HepG2 (cell line): Measurements from ENCODE around the gene BCAS3. TPM values are rescaled to one million over a fixed set of nuclear protein-coding genes. Genes with fewer than 3 reads are reported as not detected.

Source experiments
- ATAC-seq: fragments of 200-7000 bp; cut with Tn5 transposase; 3 replicates; pipeline ENCODE4 v1.9.1; 2020; ENCODE audit warnings: mild to moderate bottlenecking, moderate library complexity
- BruUV-seq: library from RNA; stranded (reverse); fragments of 400-500 nt; replicated peaks from 2 replicates; lab custom pipeline; 2021; lab: Mats Ljungman, UMichigan
- CTCF ChIA-PET: fragments of 300-600 bp; formaldehyde crosslinking; extraction: SDS; loops from one replicate; lab custom pipeline; 2021; ENCODE audit warnings: low total read pairs, inconsistent platforms, low intra/inter-chr PET ratio; lab: Yijun Ruan, JAX
- POLR2A ChIA-PET: fragments of 350-600 bp; sonication (Branson Sonifier 250); formaldehyde crosslinking; loops from one replicate; lab custom pipeline; 2020; ENCODE audit warnings: antibody characterized with exemption, inconsistent platforms; lab: Yijun Ruan, JAX
- DNase-seq: peaks from one replicate; pipeline ENCODE4 v3.0.0-alpha.2; 2015; ENCODE audit warnings: low spot score
- FAIRE-seq: peaks from 3 replicates; lab custom pipeline; 2011; peaks lifted over from hg19 to GRCh38; lab: Jason Lieb, UNC
- H2AFZ ChIP-seq: one replicate; pipeline ENCODE4 v1.6.1; 2011; ENCODE audit warnings: low read length, inconsistent platforms
- H3K27ac ChIP-seq: fragments of 300-600 bp; 3 replicates; pipeline ENCODE4 v1.8.0; 2011; ENCODE audit warnings: mixed run types, mild to moderate bottlenecking, mixed read lengths, low read length, inconsistent platforms; ENCODE audit not compliant: insufficient read depth; ENCODE audit errors: extremely low read length
- H3K27me3 ChIP-seq, 2 experiments: fragments of 200-600 bp in 1 of 2; 2 replicates in 1 of 2; 3 replicates in 1 of 2; pipeline versions ENCODE4 v1.6.0 to v1.8.0; 2011; ENCODE audit warnings: low read length in 2 of 2, mild to moderate bottlenecking in 2 of 2, moderate library complexity in 2 of 2, inconsistent platforms in 1 of 2; ENCODE audit not compliant: insufficient read depth in 2 of 2, control insufficient read depth in 1 of 2
- H3K36me3 ChIP-seq, 2 experiments: fragments of 200-600 bp in 1 of 2; replicated peaks in 1 of 2; 2 replicates in 1 of 2; 3 replicates in 1 of 2; pipeline versions ENCODE4 v1.5.1 to v1.8.0; 2011; ENCODE audit warnings: low read length in 2 of 2, inconsistent platforms in 1 of 2; ENCODE audit not compliant: insufficient read depth in 2 of 2, control insufficient read depth in 1 of 2
- H3K4me1 ChIP-seq: 2 replicates; pipeline ENCODE4 v1.5.1; 2012; ENCODE audit warnings: low read length, inconsistent platforms; ENCODE audit not compliant: insufficient read depth
- H3K4me2 ChIP-seq: 2 replicates; pipeline ENCODE4 v1.6.0; 2011; ENCODE audit warnings: low read depth, low read length, inconsistent platforms
- H3K4me3 ChIP-seq, 3 experiments: fragments of 200-600 bp in 1 of 3; sonication (generic), shearing (Covaris generic) in 1 of 3; replicated peaks in 1 of 3; 2 replicates each; pipeline ENCODE4 v1.5.1; 2011 to 2016; ENCODE audit warnings: low read length in 3 of 3, inconsistent platforms in 2 of 3, low read depth in 2 of 3, mild to moderate bottlenecking in 2 of 3, control low read depth in 1 of 3, mixed read lengths in 1 of 3; ENCODE audit not compliant: insufficient read depth in 1 of 3
- H3K79me2 ChIP-seq: one replicate; pipeline ENCODE4 v1.6.1; 2011; ENCODE audit warnings: low read length, inconsistent platforms; ENCODE audit not compliant: insufficient read depth
- H3K9ac ChIP-seq: 2 replicates; pipeline ENCODE4 v1.6.0; 2011; ENCODE audit warnings: mild to moderate bottlenecking, low read depth, low read length, inconsistent platforms; ENCODE audit not compliant: insufficient read depth
- H3K9me3 ChIP-seq: 2 replicates; pipeline ENCODE4 v1.5.1; 2012; ENCODE audit warnings: mild to moderate bottlenecking, low read length
- H4K20me1 ChIP-seq: 2 replicates; pipeline ENCODE4 v1.6.0; 2011; ENCODE audit warnings: inconsistent platforms, mild to moderate bottlenecking, low read length, moderate library complexity; ENCODE audit not compliant: insufficient read depth
- ARID5B ChIP-seq: IDR thresholded peaks from 2 replicates; pipeline ENCODE4 v1.4.0; 2020; ENCODE audit warnings: mild to moderate bottlenecking, missing genetic modification reagents
- CCAR2 ChIP-seq: fragments of 200-400 bp; formaldehyde crosslinking; optimal IDR thresholded peaks from 2 replicates; pipeline ENCODE3; 2018; ENCODE audit warnings: low read depth, mild to moderate bottlenecking, low read length, moderate library complexity
- ELF1 ChIP-seq: sonication (generic); formaldehyde crosslinking; IDR thresholded peaks from 2 replicates; pipeline ENCODE4 v1.4.0; 2020; ENCODE audit warnings: missing genetic modification reagents
- ERF ChIP-seq: IDR thresholded peaks from 2 replicates; pipeline ENCODE4 v1.6.1; 2018; ENCODE audit warnings: missing biosample characterization, missing genetic modification reagents
- PCBP2 ChIP-seq: fragments of 200-400 bp; formaldehyde crosslinking; optimal IDR thresholded peaks from 2 replicates; pipeline ENCODE3; 2018; ENCODE audit warnings: low read length, low read depth; ENCODE audit not compliant: poor library complexity, severe bottlenecking
- PTBP1 ChIP-seq: fragments of 200-400 bp; formaldehyde crosslinking; IDR thresholded peaks from 2 replicates; pipeline ENCODE4 v1.6.1; 2018; ENCODE audit warnings: low read length, low read depth; ENCODE audit not compliant: poor library complexity, severe bottlenecking
- UBTF ChIP-seq: sonication (generic); formaldehyde crosslinking; IDR thresholded peaks from 2 replicates; pipeline ENCODE4 v1.4.0; 2020; ENCODE audit warnings: mild to moderate bottlenecking, missing genetic modification reagents
- WIZ ChIP-seq: sonication (generic); formaldehyde crosslinking; IDR thresholded peaks from 2 replicates; pipeline ENCODE4 v1.5.1; 2020; ENCODE audit warnings: mild to moderate bottlenecking, missing genetic modification reagents
- ZNF251 ChIP-seq: sonication (generic); formaldehyde crosslinking; IDR thresholded peaks from 2 replicates; pipeline ENCODE4 v1.9.0; 2021; ENCODE audit warnings: mild to moderate bottlenecking, missing genetic modification reagents
- ZNF274 ChIP-seq: sonication (generic); formaldehyde crosslinking; IDR thresholded peaks from 2 replicates; pipeline ENCODE4 v1.5.1; 2020; ENCODE audit warnings: mild to moderate bottlenecking, missing genetic modification reagents
- ZNF292 ChIP-seq: sonication (generic); formaldehyde crosslinking; IDR thresholded peaks from 2 replicates; pipeline ENCODE4 v1.8.1; 2022; ENCODE audit warnings: mild to moderate bottlenecking, low read depth, missing genetic modification reagents, borderline replicate concordance
- ZNF468 ChIP-seq: sonication (generic); formaldehyde crosslinking; IDR thresholded peaks from 2 replicates; pipeline ENCODE4 v1.8.0; 2022; ENCODE audit warnings: mild to moderate bottlenecking, moderate library complexity, missing genetic modification reagents
- ZNF574 ChIP-seq: sonication (generic); formaldehyde crosslinking; IDR thresholded peaks from 2 replicates; pipeline ENCODE4 v1.4.0; 2020; ENCODE audit warnings: missing genetic modification reagents
- ZSCAN31 ChIP-seq: sonication (generic); formaldehyde crosslinking; IDR thresholded peaks from 2 replicates; pipeline ENCODE4 v1.5.0; 2020; ENCODE audit warnings: low read depth, mild to moderate bottlenecking, missing genetic modification reagents
- WGBS: methylation state at CpG from one replicate; pipeline ENCODE4 v1.1.6; 2017; ENCODE audit warnings: low lambda C conversion rate; 5-methylcytosine and 5-hydroxymethylcytosine counted together
- in situ Hi-C: cut with HindIII; loops from 2 replicates; pipeline ENCODE4 v1.10.0; 2017; ENCODE audit warnings: low pct_unique_long_range_greater_than_20kb; ENCODE audit not compliant: extremely low pct_ligation_motif_present
- intact Hi-C: fragments of 100-400 bp; cut with micrococcal nuclease; formaldehyde crosslinking; loops from one replicate; pipeline ENCODE4 v1.10.0; 2022; ENCODE audit not compliant: unreplicated experiment
- polyA plus RNA-seq, 8 experiments: library from polyadenylated mRNA; depleted of rRNA in 3 of 8; stranded (reverse) in 7 of 8; unstranded in 1 of 8; fragments of >200 nt; fragmentation: Illumina TruSeq in 4 of 8; extraction: Trizol in 4 of 8; gene quantifications; 2 replicates each; pipeline versions ENCODE4 v1.2.1 to v1.2.3, GENCODE V29; 2011 to 2016; ENCODE audit warnings: low read depth in 4 of 8, missing spikeins in 1 of 8, mixed read lengths in 1 of 8; ENCODE audit not compliant: insufficient read depth in 1 of 8
- total RNA-seq, 5 experiments: library from RNA; depleted of rRNA; stranded (reverse); fragments of >200 nt; fragmentation: Illumina TruSeq; extraction: Trizol; gene quantifications; 2 replicates each; pipeline ENCODE4 v1.2.3, GENCODE V29; 2016; ENCODE audit warnings: low read depth in 1 of 5

BCAS3 gene
- total and polyA plus RNA-seq, 2 of the 13 experiments (the other 11 are each of a cell fraction or from before 2014, with no cell fraction given), result 10.7 to 11.2 TPM

- BruUV-seq, result no TSS peak
- intact Hi-C loops, result no loop called here
- DNase-seq (no peak), ATAC-seq (peak; percentile 63), FAIRE-seq (peak; percentile 60)
- Histone ChIP-seq H3K9me3 (no peaks in the 10 kb centered on the region), H3K79me2 (no peaks in the 10 kb centered on the region), H3K27ac (no peak overlapping the region), H3K4me1 (peaks cover 25% of the 10 kb centered on the region), H4K20me1 (no peaks in the 10 kb centered on the region), H3K4me3 (peak overlapping the region in 1 of 3 experiments; percentile 8; a peak in 1 of 6 replicates), H2AFZ (no peak overlapping the region), H3K27me3 (no peaks in the 10 kb centered on the region), H3K9ac (no peak overlapping the region), H3K4me2 (peak overlapping the region; percentile 47), H3K36me3 (no peaks in the 10 kb centered on the region)
- ChIA-PET POLR2A (interaction anchor here (0.6 kb wide), 1 partner anchor 21 kb away, joined by 4 read pairs; no protein-coding TSS in a partner anchor), CTCF (no interaction called here)
- in situ Hi-C loops, result no loop called here
- WGBS, result 32% methylated on average over 12 of the region's 12 CpGs
- TF ChIP-seq PCBP2, result no peak
- 0 out of 2 replicates have a peak, but pooled peaks have one; percentile 35 for TF ChIP-seq ERF (CRISPR knock-in tag)
- no peak for TF ChIP-seq PTBP1
- peak; percentile 54 for TF ChIP-seq ELF1 (CRISPR knock-in tag)
- TF ChIP-seq ZNF292 (CRISPR knock-in tag), result 0 out of 2 replicates have a peak, but pooled peaks have one; percentile 50
- no peak for TF ChIP-seq ZNF468 (CRISPR knock-in tag)
- TF ChIP-seq ZSCAN31 (CRISPR knock-in tag), result 0 out of 2 replicates have a peak, but pooled peaks have one; percentile 29
- TF ChIP-seq CCAR2, result no peak
- TF ChIP-seq ZNF274, result no peak
- no peak for TF ChIP-seq WIZ (CRISPR knock-in tag)
- no peak for TF ChIP-seq ZNF251
- peak; percentile 20; the same call in 1 of the 2 replicates for TF ChIP-seq UBTF (CRISPR knock-in tag)
- TF ChIP-seq ARID5B (CRISPR knock-in tag), result no peak
- no peak for TF ChIP-seq ZNF574 (CRISPR knock-in tag)
Measured at GRCh38 chr17:61302953-61303816, 625.5 kb downstream of the BCAS3 start.
